ENCODE measurements around the gene EMP2.

DNA sequence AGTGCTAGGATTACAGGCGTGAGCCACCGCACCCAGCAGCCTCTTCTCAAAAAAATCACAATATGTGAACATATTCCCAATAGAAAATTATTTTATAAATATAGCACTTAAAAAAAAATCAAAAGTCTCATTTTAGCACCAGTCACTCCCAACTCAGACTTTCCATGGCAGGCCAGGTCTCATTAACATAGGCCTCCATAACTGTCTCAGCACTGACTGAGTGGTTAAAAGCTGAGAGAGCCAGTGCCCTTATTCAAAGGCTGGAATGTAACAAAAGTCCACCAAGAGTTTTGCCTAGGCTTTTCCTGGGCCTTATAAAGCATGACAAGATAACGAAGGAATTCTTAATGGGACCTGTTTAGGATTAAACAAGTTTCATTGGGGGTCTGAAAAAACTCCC lies 79.8 kb downstream of the EMP2 start:
- TF ChIP-seq, protein P1, sequence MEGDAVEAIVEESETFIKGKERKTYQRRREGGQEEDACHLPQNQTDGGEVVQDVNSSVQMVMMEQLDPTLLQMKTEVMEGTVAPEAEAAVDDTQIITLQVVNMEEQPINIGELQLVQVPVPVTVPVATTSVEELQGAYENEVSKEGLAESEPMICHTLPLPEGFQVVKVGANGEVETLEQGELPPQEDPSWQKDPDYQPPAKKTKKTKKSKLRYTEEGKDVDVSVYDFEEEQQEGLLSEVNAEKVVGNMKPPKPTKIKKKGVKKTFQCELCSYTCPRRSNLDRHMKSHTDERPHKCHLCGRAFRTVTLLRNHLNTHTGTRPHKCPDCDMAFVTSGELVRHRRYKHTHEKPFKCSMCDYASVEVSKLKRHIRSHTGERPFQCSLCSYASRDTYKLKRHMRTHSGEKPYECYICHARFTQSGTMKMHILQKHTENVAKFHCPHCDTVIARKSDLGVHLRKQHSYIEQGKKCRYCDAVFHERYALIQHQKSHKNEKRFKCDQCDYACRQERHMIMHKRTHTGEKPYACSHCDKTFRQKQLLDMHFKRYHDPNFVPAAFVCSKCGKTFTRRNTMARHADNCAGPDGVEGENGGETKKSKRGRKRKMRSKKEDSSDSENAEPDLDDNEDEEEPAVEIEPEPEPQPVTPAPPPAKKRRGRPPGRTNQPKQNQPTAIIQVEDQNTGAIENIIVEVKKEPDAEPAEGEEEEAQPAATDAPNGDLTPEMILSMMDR (IDR thresholded peaks at IDR 0.05), result no peak
- TF ChIP-seq POLR2AphosphoS5 (IDR thresholded peaks at IDR 0.05), result no peak
